GM18868 (cell line): ENCODE results near the gene TXN.
"Not testable (repeated sequence)": the region's sequence is repeated elsewhere in the genome, so short reads cannot be mapped to it uniquely, and the experiment has no call there.

Experiments used
- ATAC-seq: cut with Tn5 transposase; IDR thresholded peaks from one replicate; pipeline ENCODE4 v1.9.1; 2021; ENCODE audit warnings: mild to moderate bottlenecking, moderate library complexity; ENCODE audit not compliant: unreplicated experiment

The TXN gene

DNA sequence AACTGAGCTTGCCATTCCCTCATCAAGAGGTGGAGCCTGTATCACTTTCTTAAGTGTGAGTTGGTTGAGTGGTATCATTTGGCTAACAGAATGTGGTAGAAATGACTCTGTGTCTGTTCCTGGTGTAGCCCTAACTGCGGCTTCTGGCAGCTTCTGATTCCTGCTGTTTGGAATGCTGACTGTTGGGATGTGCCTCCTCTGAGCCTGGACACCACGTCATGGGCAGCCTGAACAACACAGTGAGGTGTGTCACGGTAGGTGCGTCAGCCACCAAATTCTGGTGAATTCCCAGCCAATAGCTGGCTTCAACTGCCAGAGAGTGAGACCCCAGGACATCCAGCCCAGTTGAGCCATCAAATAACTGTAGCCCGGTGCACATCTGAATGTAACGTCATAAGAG, 42.2 kb downstream of the TXN start:
- ATAC-seq: no peak

DNA sequence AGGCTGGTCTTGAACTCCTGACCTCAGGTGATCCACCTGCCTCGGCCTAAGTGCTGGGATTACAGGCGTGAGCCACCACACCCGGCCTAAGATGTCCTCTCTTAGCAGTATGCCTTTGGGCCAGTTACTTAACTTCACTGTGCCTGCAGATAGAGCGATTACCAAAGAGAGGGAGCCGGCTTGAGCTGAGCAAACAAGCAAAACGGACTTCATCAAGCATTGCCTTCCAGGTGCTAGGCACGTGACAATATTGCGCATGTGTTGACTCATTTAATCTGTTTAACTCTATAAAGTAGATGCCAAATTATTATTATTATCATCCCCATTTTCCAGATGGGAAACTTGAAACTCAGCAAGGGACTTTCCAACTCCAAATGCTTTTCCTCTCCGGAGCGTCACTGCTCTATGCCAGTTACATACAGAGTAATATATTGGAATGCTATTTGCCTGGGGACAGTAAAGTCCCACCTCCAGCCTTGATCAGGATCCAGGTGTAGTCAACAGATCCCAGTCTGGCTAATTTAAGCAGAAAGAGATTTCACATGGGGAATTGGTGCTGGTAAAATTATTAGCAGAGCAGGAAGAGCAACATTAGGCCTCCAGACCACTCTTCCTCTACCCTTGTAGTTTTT, 42.8 kb downstream of the TXN start:
- no peak for ATAC-seq

DNA sequence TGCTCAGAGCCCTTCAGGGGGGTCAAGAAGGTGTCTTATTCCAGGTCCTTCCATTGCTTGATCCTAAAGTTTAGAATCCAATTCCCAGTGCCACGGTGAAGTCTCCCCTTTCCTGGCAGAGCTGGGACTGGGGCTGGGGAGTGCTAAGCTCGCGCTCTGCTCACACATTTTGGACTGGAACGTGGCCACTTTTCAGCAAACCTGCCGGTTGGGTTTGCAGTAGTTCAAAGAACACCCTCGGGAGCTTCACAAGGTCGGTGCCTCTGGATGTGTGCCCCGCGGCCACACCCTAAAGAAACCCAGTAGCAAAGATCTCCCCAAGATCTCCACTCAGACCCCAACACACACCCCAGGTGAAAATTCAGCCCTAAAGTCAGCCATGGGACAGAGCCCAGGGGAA, 48.3 kb downstream of the TXN start, which contains the start of gene C9orf152:
Gene C9orf152 (minus strand): TSS at position 129 of the 400 bp plus-strand sequence. CDS start 580 bp downstream, outside the sequence.
- no peak for ATAC-seq

DNA sequence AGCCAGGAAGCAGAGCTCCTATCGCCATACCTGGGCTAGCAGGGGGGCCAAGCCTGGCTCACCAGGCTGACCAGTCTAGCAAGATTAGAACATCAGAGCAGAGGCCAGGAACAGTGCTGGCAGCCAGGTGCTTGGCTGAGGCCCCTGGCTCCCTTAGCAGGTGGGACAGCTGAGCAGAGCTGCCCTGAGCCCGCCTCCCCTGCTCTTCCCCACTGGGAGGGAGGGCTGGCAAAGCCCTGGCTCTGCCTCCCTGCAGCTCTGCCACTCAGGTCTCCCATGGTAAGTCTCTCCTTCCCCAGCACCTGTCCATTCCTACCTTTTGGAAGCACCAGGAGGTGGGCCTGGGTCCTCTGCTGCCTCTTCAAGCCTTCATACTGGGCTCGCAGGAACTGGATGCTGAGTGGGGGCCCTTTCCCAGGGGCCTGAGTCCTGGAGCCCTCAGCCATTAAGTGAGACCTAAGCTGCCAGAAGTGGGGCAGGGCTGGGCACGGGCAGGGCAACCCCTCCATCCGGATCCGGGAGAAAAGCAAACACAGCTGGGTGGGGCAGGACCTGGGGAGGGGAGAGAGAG, 49.2 kb downstream of the TXN start:
- ATAC-seq: no peak

DNA sequence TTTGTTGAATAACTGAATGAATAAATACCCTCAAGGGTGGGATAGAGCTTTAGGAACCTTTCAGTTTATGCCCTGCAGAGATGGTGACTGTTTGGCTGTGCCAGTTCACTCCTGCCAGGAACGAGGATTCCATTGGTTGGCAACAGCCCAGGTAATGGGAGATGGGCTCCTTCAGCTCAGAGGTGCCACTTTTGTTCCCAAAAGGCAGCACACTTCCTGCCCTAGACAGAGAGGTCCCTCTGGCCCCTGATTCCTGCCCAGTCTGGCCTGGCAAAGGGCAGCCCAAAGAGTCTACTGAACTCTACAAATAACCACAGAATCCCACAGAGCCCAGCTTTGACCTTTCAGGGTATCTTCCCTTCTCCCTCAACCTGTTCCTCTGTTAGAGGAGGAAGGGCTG, 49.9 kb downstream of the TXN start:
- ATAC-seq: no peak

- ATAC-seq: not testable (repeated sequence)
Measured at GRCh38 chr9:110205612-110206011, 50.7 kb downstream of the TXN start.

DNA sequence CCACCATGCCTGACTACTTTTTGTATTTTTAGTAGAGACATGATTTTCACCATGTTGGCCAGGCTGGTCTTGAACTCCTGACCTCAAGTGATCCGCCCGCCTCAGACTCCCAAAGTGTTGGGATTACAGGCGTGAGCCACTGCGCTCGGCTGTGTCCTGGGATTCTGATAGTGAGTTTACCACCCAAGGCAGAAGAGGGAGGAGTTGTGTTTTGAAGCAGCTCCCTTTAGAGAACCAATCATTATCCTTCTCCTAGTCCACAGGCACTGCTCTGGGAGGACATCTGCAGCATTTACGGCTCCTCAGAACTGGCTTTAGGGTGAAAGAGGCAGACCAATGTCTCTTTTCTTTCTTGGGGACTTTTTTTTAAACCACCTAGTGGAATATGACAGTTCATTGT, 54.1 kb downstream of the TXN start:
- ATAC-seq: no peak

GRCh38 chr9:110199643-110200042, 56.7 kb downstream of the TXN start:
- ATAC-seq: no peak

DNA sequence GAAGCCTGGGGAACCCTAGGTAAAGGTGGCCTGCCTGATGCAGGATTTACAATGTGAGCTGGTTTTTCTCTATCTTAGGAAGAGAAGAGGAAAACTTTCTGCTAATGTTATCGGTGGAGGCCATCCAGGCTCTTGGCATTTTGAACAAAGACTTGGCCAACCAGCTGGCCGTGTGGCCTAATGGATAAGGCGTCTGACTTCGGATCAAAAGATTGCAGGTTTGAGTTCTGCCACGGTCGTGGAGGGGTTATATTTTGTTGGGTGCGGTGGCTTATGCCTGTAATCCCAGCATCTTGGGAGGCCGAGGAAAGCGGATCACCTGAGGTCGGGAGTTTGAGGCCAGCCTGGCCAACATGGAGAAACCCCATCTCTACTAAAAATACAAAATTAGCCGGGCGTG, 58.0 kb downstream of the TXN start:
- no peak for ATAC-seq

- no peak for ATAC-seq
Measured at GRCh38 chr9:110197330-110198187, 58.7 kb downstream of the TXN start.

- ATAC-seq: not testable (repeated sequence)
Measured at GRCh38 chr9:110196084-110196499, 60.2 kb downstream of the TXN start.
